ENCODE measurements around the gene MAP2K4. TPM values are rescaled to one million over a fixed set of nuclear protein-coding genes. Genes with fewer than 3 reads are reported as not detected.

MAP2K4 gene
- total RNA-seq, 1 donor from 2014 or later = 61.9 TPM

GRCh38 chr17:12164085-12164484 is 143.4 kb downstream of the MAP2K4 start:
- Mint-ChIP-seq H3K27me3 (ENCODE audit: insufficient read depth, low read depth) (no peaks in the 10 kb centered on the region), H3K27ac (no peak overlapping the region), H3K36me3 (peaks cover 1% of the 10 kb centered on the region), H3K4me3 (no peak overlapping the region), H3K4me1 (no peaks in the 10 kb centered on the region), H3K9me3 (peaks cover 6% of the 10 kb centered on the region)
- Histone ChIP-seq H3K27me3 (no peaks in the 10 kb centered on the region), H3K9ac (no peak overlapping the region), H2AFZ (replicated peaks) (no peak overlapping the region), H3K27ac (no peak overlapping the region), H3K4me1 (no peaks in the 10 kb centered on the region), H3K79me2 (ENCODE audit: low read depth) (no peaks in the 10 kb centered on the region), H3K4me2 (no peak overlapping the region), H4K20me1 (ENCODE audit: low read depth) (no peaks in the 10 kb centered on the region), H3K9me3 (ENCODE audit: low read depth) (no peaks in the 10 kb centered on the region), H3K4me3 (no peak overlapping the region), H3K36me3 (no peaks in the 10 kb centered on the region), H3F3A (ENCODE audit: low read depth) (no peaks in the 10 kb centered on the region)
- no peak for DNase-seq (ENCODE audit: low spot score)
- TF ChIP-seq, protein P1, sequence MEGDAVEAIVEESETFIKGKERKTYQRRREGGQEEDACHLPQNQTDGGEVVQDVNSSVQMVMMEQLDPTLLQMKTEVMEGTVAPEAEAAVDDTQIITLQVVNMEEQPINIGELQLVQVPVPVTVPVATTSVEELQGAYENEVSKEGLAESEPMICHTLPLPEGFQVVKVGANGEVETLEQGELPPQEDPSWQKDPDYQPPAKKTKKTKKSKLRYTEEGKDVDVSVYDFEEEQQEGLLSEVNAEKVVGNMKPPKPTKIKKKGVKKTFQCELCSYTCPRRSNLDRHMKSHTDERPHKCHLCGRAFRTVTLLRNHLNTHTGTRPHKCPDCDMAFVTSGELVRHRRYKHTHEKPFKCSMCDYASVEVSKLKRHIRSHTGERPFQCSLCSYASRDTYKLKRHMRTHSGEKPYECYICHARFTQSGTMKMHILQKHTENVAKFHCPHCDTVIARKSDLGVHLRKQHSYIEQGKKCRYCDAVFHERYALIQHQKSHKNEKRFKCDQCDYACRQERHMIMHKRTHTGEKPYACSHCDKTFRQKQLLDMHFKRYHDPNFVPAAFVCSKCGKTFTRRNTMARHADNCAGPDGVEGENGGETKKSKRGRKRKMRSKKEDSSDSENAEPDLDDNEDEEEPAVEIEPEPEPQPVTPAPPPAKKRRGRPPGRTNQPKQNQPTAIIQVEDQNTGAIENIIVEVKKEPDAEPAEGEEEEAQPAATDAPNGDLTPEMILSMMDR (IDR thresholded peaks at IDR 0.05) = no peak
- TF ChIP-seq EZH2 (IDR thresholded peaks at IDR 0.05) (no peak), EZH2phosphoT487 (IDR thresholded peaks at IDR 0.05) (no peak)

GRCh38 chr17:12178644-12179330 is 158.1 kb downstream of the MAP2K4 start:
- Histone ChIP-seq H3K27me3 (no peaks in the 10 kb centered on the region), H3K9me3 (ENCODE audit: low read depth) (no peaks in the 10 kb centered on the region), H3K79me2 (ENCODE audit: low read depth) (no peaks in the 10 kb centered on the region), H2AFZ (replicated peaks) (no peak overlapping the region), H3K4me1 (no peaks in the 10 kb centered on the region), H3K4me2 (no peak overlapping the region), H3K27ac (no peak overlapping the region), H3K4me3 (no peak overlapping the region), H3K36me3 (no peaks in the 10 kb centered on the region), H4K20me1 (ENCODE audit: low read depth) (no peaks in the 10 kb centered on the region), H3F3A (ENCODE audit: low read depth) (no peaks in the 10 kb centered on the region), H3K9ac (no peak overlapping the region)
- no peak for TF ChIP-seq EZH2 (IDR thresholded peaks at IDR 0.05)
- TF ChIP-seq EZH2phosphoT487 (IDR thresholded peaks at IDR 0.05) = no peak
- Mint-ChIP-seq H3K27me3 (ENCODE audit: insufficient read depth, low read depth) (no peaks in the 10 kb centered on the region), H3K4me1 (no peaks in the 10 kb centered on the region), H3K4me3 (no peak overlapping the region), H3K9me3 (no peaks in the 10 kb centered on the region), H3K27ac (no peak overlapping the region), H3K36me3 (no peaks in the 10 kb centered on the region)
- DNase-seq (ENCODE audit: low spot score) = no peak

DNA sequence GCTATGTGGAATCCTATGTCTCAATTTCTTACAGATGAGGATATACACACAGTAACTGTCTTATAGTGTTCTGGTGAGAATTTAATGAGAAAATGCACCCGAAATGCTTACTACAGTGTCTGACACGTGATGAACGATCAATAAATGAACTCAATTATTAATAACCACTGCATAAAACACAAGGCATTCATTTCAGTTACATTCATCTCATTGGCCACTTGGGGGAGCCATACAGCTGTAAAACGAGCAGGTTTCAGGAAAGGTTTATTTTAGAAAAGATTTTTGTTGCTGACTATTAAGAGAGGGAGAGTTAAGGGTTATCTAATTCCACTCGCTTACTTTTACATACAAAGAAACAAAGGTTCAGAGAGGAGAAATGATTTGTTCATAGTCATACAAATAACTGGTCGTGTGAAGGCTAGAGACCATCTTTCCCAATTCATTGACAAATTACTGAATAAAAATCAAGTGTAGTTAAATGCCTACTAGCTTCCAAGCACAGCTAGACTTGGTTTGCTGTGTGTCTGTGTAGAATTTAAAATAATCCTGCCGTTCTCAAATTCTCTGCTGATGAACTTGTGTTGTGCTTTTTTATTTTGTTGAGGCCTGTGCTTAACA is 160.1 kb downstream of the MAP2K4 start:
- Histone ChIP-seq H3K79me2 (ENCODE audit: low read depth) (no peaks in the 10 kb centered on the region), H3K9ac (no peak overlapping the region), H3K27me3 (no peaks in the 10 kb centered on the region), H3K4me3 (no peak overlapping the region), H4K20me1 (ENCODE audit: low read depth) (no peaks in the 10 kb centered on the region), H3K9me3 (ENCODE audit: low read depth) (no peaks in the 10 kb centered on the region), H3K4me2 (no peak overlapping the region), H3K27ac (no peak overlapping the region), H3F3A (ENCODE audit: low read depth) (no peaks in the 10 kb centered on the region), H3K36me3 (no peaks in the 10 kb centered on the region), H2AFZ (replicated peaks) (peak overlapping the region; percentile 3), H3K4me1 (no peaks in the 10 kb centered on the region)
- no peaks in the 10 kb centered on the region for H3K27me3 Mint-ChIP-seq (ENCODE audit: insufficient read depth, low read depth)
- TF ChIP-seq, protein P1 (IDR thresholded peaks at IDR 0.05) = peak; percentile 98
- no peak for TF ChIP-seq EZH2 (IDR thresholded peaks at IDR 0.05)
- no peaks in the 10 kb centered on the region for H3K36me3 Mint-ChIP-seq
- H3K9me3 Mint-ChIP-seq = no peaks in the 10 kb centered on the region
- DNase-seq (ENCODE audit: low spot score) = peak; percentile 63
- no peak overlapping the region for H3K27ac Mint-ChIP-seq
- no peak overlapping the region for H3K4me3 Mint-ChIP-seq
- H3K4me1 Mint-ChIP-seq = no peaks in the 10 kb centered on the region

- TF ChIP-seq EZH2 (IDR thresholded peaks at IDR 0.05) (no peak), EZH2phosphoT487 (IDR thresholded peaks at IDR 0.05) (no peak)
- TF ChIP-seq, protein P1 (IDR thresholded peaks at IDR 0.05) = no peak
- Mint-ChIP-seq H3K27me3 (ENCODE audit: insufficient read depth, low read depth) (no peaks in the 10 kb centered on the region), H3K4me3 (no peak overlapping the region), H3K4me1 (no peaks in the 10 kb centered on the region), H3K27ac (no peak overlapping the region), H3K9me3 (peaks cover 5% of the 10 kb centered on the region), H3K36me3 (no peaks in the 10 kb centered on the region)
- H3K27me3 ChIP-seq = no peaks in the 10 kb centered on the region
- no peak overlapping the region for H3K27ac ChIP-seq
- H3K36me3 ChIP-seq = no peaks in the 10 kb centered on the region
- H3K4me3 ChIP-seq = no peak overlapping the region
- no peaks in the 10 kb centered on the region for H3K4me1 ChIP-seq
- no peak overlapping the region for H3K9ac ChIP-seq
- no peaks in the 10 kb centered on the region for H4K20me1 ChIP-seq (ENCODE audit: low read depth)
- no peaks in the 10 kb centered on the region for H3F3A ChIP-seq (ENCODE audit: low read depth)
- H3K9me3 ChIP-seq (ENCODE audit: low read depth) = no peaks in the 10 kb centered on the region
- DNase-seq (ENCODE audit: low spot score) = no peak
- H3K4me2 ChIP-seq = no peak overlapping the region
- H3K79me2 ChIP-seq (ENCODE audit: low read depth) = no peaks in the 10 kb centered on the region
- H2AFZ ChIP-seq (replicated peaks) = no peak overlapping the region
These were observed 167.0 kb downstream of the MAP2K4 start for GRCh38 chr17:12187658-12188057.
